ENCODE data around the gene PITX3. TPM values are rescaled to one million over a fixed set of nuclear protein-coding genes. Genes with fewer than 3 reads are reported as not detected.

Gene PITX3
- total and polyA plus RNA-seq, 9 of the 15 experiments (the other 6 are each of a cell fraction or from before 2014, with no cell fraction given), result 0.30 to 0.98 (median 0.95) TPM; not detected in 6

- TF ChIP-seq KDM2B (CRISPR knock-in tag; IDR thresholded peaks at IDR 0.05) (0 out of 2 replicates have a peak, but pooled peaks have one; percentile 72), THRAP3 (IDR thresholded peaks at IDR 0.05; ENCODE audit: borderline replicate concordance) (no peak), PHB (CRISPR knock-in tag; IDR thresholded peaks at IDR 0.05) (no peak), PHB2 (IDR thresholded peaks at IDR 0.05; ENCODE audit: low read depth) (0 out of 2 replicates have a peak, but pooled peaks have one; percentile 20), PRPF4 (IDR thresholded peaks at IDR 0.05; ENCODE audit: insufficient read depth, low read depth, low read length, poor library complexity, severe bottlenecking) (no peak), ZNF512 (tag; IDR thresholded peaks at IDR 0.05) (peak; percentile 84), ELK1 (CRISPR knock-in tag; IDR thresholded peaks at IDR 0.05) (no peak), CEBPG (CRISPR knock-in tag; IDR thresholded peaks at IDR 0.05) (no peak), CEBPG (tag; conservative IDR thresholded peaks at IDR 0.05 in 1 of 2, IDR thresholded peaks at IDR 0.05 in 1 of 2) (no peak), HEY1 (CRISPR knock-in tag; IDR thresholded peaks at IDR 0.05; ENCODE audit: borderline replicate concordance) (no peak), ID3 (CRISPR knock-in tag; IDR thresholded peaks at IDR 0.05) (no peak), ID3 (tag; IDR thresholded peaks at IDR 0.05) (no peak), ERF (CRISPR knock-in tag; IDR thresholded peaks at IDR 0.05) (no peak), FOXK2 (conservative IDR thresholded peaks at IDR 0.05 in 1 of 2, IDR thresholded peaks at IDR 0.05 in 1 of 2; ENCODE audit: low read depth in 2 of 2) (peak in 1 of 2 experiments; percentile 47; a peak in 1 of 4 replicates), TOE1 (IDR thresholded peaks at IDR 0.05; ENCODE audit: borderline replicate concordance) (0 out of 2 replicates have a peak, but pooled peaks have one; percentile 17), TOE1 (CRISPR knock-in tag; IDR thresholded peaks at IDR 0.05; ENCODE audit: borderline replicate concordance, low read depth) (no peak), ZEB2 (IDR thresholded peaks at IDR 0.05) (no peak), MAFK (IDR thresholded peaks at IDR 0.05; ENCODE audit: low read length) (no peak), ATF7 (IDR thresholded peaks at IDR 0.05) (no peak; the same call in 1 of the 2 replicates), CBX1 (IDR thresholded peaks at IDR 0.05; ENCODE audit: low read depth) (no peak), SIX5 (IDR thresholded peaks at IDR 0.05; ENCODE audit: borderline replicate concordance in 1 of 2, insufficient read depth in 1 of 2, low read depth in 1 of 2, low read length in 2 of 2) (no peak), CBX8 (IDR thresholded peaks at IDR 0.05; ENCODE audit: borderline replicate concordance, extremely low read depth, low read depth, low read length, poor library complexity, severe bottlenecking) (no peak)
- TF ChIP-seq, protein P1, sequence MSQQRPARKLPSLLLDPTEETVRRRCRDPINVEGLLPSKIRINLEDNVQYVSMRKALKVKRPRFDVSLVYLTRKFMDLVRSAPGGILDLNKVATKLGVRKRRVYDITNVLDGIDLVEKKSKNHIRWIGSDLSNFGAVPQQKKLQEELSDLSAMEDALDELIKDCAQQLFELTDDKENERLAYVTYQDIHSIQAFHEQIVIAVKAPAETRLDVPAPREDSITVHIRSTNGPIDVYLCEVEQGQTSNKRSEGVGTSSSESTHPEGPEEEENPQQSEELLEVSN (IDR thresholded peaks at IDR 0.05; ENCODE audit: borderline replicate concordance in 1 of 2, extremely low read depth in 1 of 2, insufficient read depth in 1 of 2, insufficient read length in 1 of 2, low read depth in 1 of 2, low read length in 1 of 2, poor library complexity in 1 of 2, severe bottlenecking in 1 of 2), result peak; percentile 72 to 74
These were observed at the start of gene PITX3 (continued) for GRCh38 chr10:102241444-102242117.
